WTC11 (cell line): ENCODE data around the gene RPS6KB2. TPM values are rescaled to one million over a fixed set of nuclear protein-coding genes. Genes with fewer than 3 reads are reported as not detected.

Experiments used
- ATAC-seq: fragments of 200-7000 bp; cut with Tn5 transposase; 2 replicates; pipeline ENCODE4 v1.10.0; 2021; ENCODE audit warnings: mild to moderate bottlenecking, moderate library complexity
- CTCF ChIA-PET: fragments of 300-600 bp; sonication (Branson Sonifier 250); formaldehyde crosslinking; loops from one replicate; lab custom pipeline; 2021; ENCODE audit warnings: antibody characterized with exemption; lab: Charles Lee
- POLR2A ChIA-PET: fragments of 350-600 bp; sonication (Branson Sonifier 250); formaldehyde crosslinking; loops from one replicate; lab custom pipeline; 2021; ENCODE audit warnings: antibody characterized with exemption; lab: Charles Lee
- DNase-seq: peaks from one replicate; pipeline ENCODE4 v3.0.0; 2021; ENCODE audit warnings: low spot score
- H3K27ac Mint-ChIP-seq: 2 replicates; pipeline ENCODE4 v1.8.0; 2021; ENCODE audit warnings: mixed read lengths
- H3K27me3 Mint-ChIP-seq: 2 replicates; pipeline ENCODE4 v1.8.0; 2021; ENCODE audit warnings: low read depth, mild to moderate bottlenecking, moderate library complexity, mixed read lengths
- H3K36me3 Mint-ChIP-seq: 2 replicates; pipeline ENCODE4 v1.8.0; 2021; ENCODE audit warnings: mixed read lengths
- H3K4me1 Mint-ChIP-seq: 2 replicates; pipeline ENCODE4 v1.8.0; 2022; ENCODE audit warnings: mixed read lengths
- H3K4me3 Mint-ChIP-seq: 2 replicates; pipeline ENCODE4 v1.8.0; 2021; ENCODE audit warnings: mild to moderate bottlenecking, moderate library complexity, mixed read lengths
- H3K9me3 Mint-ChIP-seq: 2 replicates; pipeline ENCODE4 v1.8.0; 2021; ENCODE audit warnings: mixed read lengths
- CBFB ChIP-seq: sonication (generic); formaldehyde crosslinking; IDR thresholded peaks from 2 replicates; pipeline ENCODE4 v1.8.1; 2022; ENCODE audit warnings: mild to moderate bottlenecking, low read depth, missing genetic modification reagents
- CREM ChIP-seq: sonication (generic); formaldehyde crosslinking; IDR thresholded peaks from 2 replicates; pipeline ENCODE4 v1.8.1; 2022; ENCODE audit warnings: mild to moderate bottlenecking, missing genetic modification reagents, moderate library complexity
- E2F4 ChIP-seq: sonication (generic); formaldehyde crosslinking; IDR thresholded peaks from 2 replicates; pipeline ENCODE4 v1.8.1; 2022; ENCODE audit warnings: low read depth, mild to moderate bottlenecking, moderate library complexity, missing genetic modification reagents, borderline replicate concordance
- FOXJ3 ChIP-seq: sonication (generic); formaldehyde crosslinking; IDR thresholded peaks from 2 replicates; pipeline ENCODE4 v1.9.0; 2021; ENCODE audit warnings: missing genetic modification reagents, mild to moderate bottlenecking, borderline replicate concordance
- FOXK1 ChIP-seq: sonication (generic); formaldehyde crosslinking; IDR thresholded peaks from 2 replicates; pipeline ENCODE4 v1.8.0; 2022; ENCODE audit warnings: mild to moderate bottlenecking, moderate library complexity, missing genetic modification reagents
- KAT7 ChIP-seq: sonication (generic); formaldehyde crosslinking; IDR thresholded peaks from 2 replicates; pipeline ENCODE4 v1.8.1; 2023; ENCODE audit warnings: missing genetic modification reagents, mild to moderate bottlenecking, borderline replicate concordance
- NFYB ChIP-seq: sonication (generic); formaldehyde crosslinking; conservative IDR thresholded peaks from 2 replicates; pipeline ENCODE4 v1.8.0; 2022; ENCODE audit warnings: low read depth, missing genetic modification reagents
- NR1H2 ChIP-seq: sonication (generic); formaldehyde crosslinking; IDR thresholded peaks from 2 replicates; pipeline ENCODE4 v1.9.0; 2021; ENCODE audit warnings: mild to moderate bottlenecking, moderate library complexity, missing genetic modification reagents
- SMAD4 ChIP-seq: sonication (generic); formaldehyde crosslinking; IDR thresholded peaks from 2 replicates; pipeline ENCODE4 v1.8.0; 2022; ENCODE audit warnings: mild to moderate bottlenecking, missing genetic modification reagents
- TEAD1 ChIP-seq: sonication (generic); formaldehyde crosslinking; IDR thresholded peaks from 2 replicates; pipeline ENCODE4 v1.8.0; 2022; ENCODE audit warnings: mild to moderate bottlenecking, missing genetic modification reagents
- ZNF512 ChIP-seq: sonication (generic); formaldehyde crosslinking; IDR thresholded peaks from 2 replicates; pipeline ENCODE4 v1.8.1; 2022; ENCODE audit warnings: missing genetic modification reagents, borderline replicate concordance
- total RNA-seq: library from RNA; stranded (reverse); gene quantifications from 3 replicates; pipeline ENCODE4 v1.2.3, GENCODE V29; 2021
- TF ChIP-seq, protein P1 (sequence below): fragments of 200-600 bp; IDR thresholded peaks from 2 replicates; pipeline ENCODE4 v1.8.0; 2022; ENCODE audit warnings: antibody characterized with exemption
- TF ChIP-seq, protein P2 (sequence below): sonication (generic); formaldehyde crosslinking; IDR thresholded peaks from 2 replicates; pipeline ENCODE4 v1.8.1; 2022; ENCODE audit warnings: mild to moderate bottlenecking, missing genetic modification reagents, moderate library complexity, borderline replicate concordance
- TF ChIP-seq, protein P3 (sequence below): sonication (generic); formaldehyde crosslinking; IDR thresholded peaks from 2 replicates; pipeline ENCODE4 v1.8.0; 2023; ENCODE audit warnings: mild to moderate bottlenecking, missing genetic modification reagents
- TF ChIP-seq, protein P4 (sequence below): fragments of 250-450 bp; sonication (Bioruptor Pico); IDR thresholded peaks from 2 replicates; pipeline ENCODE4 v1.9.0; 2021; ENCODE audit warnings: mild to moderate bottlenecking

RPS6KB2 gene
- total RNA-seq, 1 experiment from 2014 or later: 54.7 TPM

DNA sequence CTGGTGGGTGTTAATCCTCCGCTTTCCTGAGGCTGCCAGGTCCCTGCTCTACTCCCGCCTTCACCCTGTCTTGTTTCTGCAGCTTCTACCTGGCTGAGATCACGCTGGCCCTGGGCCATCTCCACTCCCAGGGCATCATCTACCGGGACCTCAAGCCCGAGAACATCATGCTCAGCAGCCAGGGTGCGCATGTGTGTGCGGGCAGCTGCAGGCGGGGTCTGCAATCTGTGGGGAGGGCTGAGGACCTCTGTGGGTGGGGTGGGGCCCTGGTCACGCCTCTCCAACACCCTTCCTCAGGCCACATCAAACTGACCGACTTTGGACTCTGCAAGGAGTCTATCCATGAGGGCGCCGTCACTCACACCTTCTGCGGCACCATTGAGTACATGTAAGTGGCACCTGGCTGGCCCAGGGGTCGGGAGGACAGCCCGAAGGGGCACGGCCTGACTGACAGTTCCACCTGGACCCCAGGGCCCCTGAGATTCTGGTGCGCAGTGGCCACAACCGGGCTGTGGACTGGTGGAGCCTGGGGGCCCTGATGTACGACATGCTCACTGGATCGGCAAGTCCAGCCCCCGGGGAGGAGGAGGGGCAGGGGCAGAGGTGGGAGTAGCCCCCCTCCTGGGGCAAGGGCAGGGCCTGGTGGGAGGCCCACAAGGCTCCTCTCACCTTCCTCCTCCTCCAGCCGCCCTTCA lies 4.5 kb downstream of the RPS6KB2 start (continued):
- TF ChIP-seq, protein P1, sequence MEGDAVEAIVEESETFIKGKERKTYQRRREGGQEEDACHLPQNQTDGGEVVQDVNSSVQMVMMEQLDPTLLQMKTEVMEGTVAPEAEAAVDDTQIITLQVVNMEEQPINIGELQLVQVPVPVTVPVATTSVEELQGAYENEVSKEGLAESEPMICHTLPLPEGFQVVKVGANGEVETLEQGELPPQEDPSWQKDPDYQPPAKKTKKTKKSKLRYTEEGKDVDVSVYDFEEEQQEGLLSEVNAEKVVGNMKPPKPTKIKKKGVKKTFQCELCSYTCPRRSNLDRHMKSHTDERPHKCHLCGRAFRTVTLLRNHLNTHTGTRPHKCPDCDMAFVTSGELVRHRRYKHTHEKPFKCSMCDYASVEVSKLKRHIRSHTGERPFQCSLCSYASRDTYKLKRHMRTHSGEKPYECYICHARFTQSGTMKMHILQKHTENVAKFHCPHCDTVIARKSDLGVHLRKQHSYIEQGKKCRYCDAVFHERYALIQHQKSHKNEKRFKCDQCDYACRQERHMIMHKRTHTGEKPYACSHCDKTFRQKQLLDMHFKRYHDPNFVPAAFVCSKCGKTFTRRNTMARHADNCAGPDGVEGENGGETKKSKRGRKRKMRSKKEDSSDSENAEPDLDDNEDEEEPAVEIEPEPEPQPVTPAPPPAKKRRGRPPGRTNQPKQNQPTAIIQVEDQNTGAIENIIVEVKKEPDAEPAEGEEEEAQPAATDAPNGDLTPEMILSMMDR: no peak
- TF ChIP-seq FOXK1 (CRISPR knock-in tag) (no peak), E2F4 (no peak), CBFB (no peak), KAT7 (CRISPR knock-in tag) (no peak), SMAD4 (CRISPR knock-in tag) (no peak), FOXJ3 (CRISPR knock-in tag) (no peak)
- TF ChIP-seq, protein P2, sequence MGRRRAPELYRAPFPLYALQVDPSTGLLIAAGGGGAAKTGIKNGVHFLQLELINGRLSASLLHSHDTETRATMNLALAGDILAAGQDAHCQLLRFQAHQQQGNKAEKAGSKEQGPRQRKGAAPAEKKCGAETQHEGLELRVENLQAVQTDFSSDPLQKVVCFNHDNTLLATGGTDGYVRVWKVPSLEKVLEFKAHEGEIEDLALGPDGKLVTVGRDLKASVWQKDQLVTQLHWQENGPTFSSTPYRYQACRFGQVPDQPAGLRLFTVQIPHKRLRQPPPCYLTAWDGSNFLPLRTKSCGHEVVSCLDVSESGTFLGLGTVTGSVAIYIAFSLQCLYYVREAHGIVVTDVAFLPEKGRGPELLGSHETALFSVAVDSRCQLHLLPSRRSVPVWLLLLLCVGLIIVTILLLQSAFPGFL (CRISPR knock-in tag): no peak
- TF ChIP-seq, protein P3, sequence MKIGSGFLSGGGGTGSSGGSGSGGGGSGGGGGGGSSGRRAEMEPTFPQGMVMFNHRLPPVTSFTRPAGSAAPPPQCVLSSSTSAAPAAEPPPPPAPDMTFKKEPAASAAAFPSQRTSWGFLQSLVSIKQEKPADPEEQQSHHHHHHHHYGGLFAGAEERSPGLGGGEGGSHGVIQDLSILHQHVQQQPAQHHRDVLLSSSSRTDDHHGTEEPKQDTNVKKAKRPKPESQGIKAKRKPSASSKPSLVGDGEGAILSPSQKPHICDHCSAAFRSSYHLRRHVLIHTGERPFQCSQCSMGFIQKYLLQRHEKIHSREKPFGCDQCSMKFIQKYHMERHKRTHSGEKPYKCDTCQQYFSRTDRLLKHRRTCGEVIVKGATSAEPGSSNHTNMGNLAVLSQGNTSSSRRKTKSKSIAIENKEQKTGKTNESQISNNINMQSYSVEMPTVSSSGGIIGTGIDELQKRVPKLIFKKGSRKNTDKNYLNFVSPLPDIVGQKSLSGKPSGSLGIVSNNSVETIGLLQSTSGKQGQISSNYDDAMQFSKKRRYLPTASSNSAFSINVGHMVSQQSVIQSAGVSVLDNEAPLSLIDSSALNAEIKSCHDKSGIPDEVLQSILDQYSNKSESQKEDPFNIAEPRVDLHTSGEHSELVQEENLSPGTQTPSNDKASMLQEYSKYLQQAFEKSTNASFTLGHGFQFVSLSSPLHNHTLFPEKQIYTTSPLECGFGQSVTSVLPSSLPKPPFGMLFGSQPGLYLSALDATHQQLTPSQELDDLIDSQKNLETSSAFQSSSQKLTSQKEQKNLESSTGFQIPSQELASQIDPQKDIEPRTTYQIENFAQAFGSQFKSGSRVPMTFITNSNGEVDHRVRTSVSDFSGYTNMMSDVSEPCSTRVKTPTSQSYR (CRISPR knock-in tag): no peak

DNA sequence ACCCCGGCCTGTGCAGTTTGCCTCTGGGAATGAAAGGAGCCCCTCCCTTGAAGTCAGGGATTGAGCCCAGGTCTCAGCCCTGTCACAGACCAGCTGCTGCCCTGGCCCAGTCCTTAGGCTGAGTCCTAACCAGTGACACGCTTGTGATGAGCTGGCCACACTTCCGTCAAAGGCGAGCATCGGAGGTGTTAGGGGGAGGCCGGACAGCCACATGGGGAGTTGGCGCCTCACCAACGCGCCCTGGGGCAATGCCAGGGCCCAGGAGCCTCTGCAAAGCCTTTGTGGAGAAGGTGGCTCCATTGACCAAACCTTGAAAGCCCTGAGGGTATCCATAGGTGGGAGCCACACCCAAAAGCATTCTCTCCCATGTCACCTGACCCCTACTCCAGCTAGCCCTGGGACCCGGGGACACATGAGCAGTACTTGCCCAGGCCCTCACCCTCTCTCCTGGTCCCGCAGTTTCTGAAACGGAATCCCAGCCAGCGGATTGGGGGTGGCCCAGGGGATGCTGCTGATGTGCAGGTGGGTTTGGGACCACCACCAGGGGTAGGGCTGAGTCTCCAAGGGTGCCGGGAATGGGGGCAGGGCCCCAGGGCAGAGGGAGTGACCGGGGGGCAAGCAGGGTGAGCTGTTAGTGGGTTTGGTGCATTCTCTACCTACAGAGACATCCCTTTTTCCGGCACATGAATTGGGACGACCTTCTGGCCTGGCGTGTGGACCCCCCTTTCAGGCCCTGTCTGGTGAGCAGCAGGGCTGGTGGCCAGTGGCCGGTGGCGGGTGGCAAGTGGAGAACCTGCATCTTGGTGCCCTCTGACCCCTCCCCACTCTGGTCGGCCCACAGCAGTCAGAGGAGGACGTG lies 5.5 kb downstream of the RPS6KB2 start:
- CTCF ChIA-PET: no interaction called here
- Mint-ChIP-seq H3K27ac (no peak overlapping the region), H3K4me3 (no peak overlapping the region)

More for the DNA sequence above, 5.5 kb downstream of the RPS6KB2 start:
- POLR2A ChIA-PET: no interaction called here
- ATAC-seq (no peak), DNase-seq (no peak)
- Mint-ChIP-seq H3K4me1 (peaks cover 10% of the 10 kb centered on the region), H3K27me3 (no peaks in the 10 kb centered on the region), H3K36me3 (peaks cover 9% of the 10 kb centered on the region), H3K9me3 (no peaks in the 10 kb centered on the region)
- TF ChIP-seq NR1H2 (CRISPR knock-in tag): no peak
- TF ChIP-seq, protein P4, sequence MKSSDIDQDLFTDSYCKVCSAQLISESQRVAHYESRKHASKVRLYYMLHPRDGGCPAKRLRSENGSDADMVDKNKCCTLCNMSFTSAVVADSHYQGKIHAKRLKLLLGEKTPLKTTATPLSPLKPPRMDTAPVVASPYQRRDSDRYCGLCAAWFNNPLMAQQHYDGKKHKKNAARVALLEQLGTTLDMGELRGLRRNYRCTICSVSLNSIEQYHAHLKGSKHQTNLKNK (CRISPR knock-in tag): no peak
- no peak for TF ChIP-seq NFYB (CRISPR knock-in tag)
- TF ChIP-seq ZNF512 (CRISPR knock-in tag): no peak
- TF ChIP-seq CREM (CRISPR knock-in tag): no peak
- TF ChIP-seq TEAD1 (CRISPR knock-in tag): no peak
